ENCODE measurements around the gene PRKCH. TPM values are rescaled to one million over a fixed set of nuclear protein-coding genes. Genes with fewer than 3 reads are reported as not detected.
A peak's percentile ranks its signal among the peaks of the same experiment; 100 is the strongest.

Gene PRKCH
- total and polyA plus RNA-seq, 4 experiments from 2014 or later, result 246 to 284 (median 249) TPM

GRCh38 chr14:61418746-61419145 lies 97.4 kb downstream of the PRKCH start:
- no peaks in the 10 kb centered on the region for H3K9me3 ChIP-seq (ENCODE audit: control insufficient read depth in 1 of 2, low read length in 2 of 2)
- Mint-ChIP-seq H3K27ac (peak overlapping the region in 6 of 7 donors; percentile 24 to 84 (median 72)), H3K36me3 (peaks cover 15 to 24% of the 10 kb centered on the region in 2 donors), H3K4me1 (peaks cover 0 to 73% (median 36%) of the 10 kb centered on the region in 4 donors), H3K27me3 (no peaks in the 10 kb centered on the region), H3K4me3 (peak overlapping the region in 7 of 8 donors; percentile 12 to 74 (median 43)), H3K9me3 (no peaks in the 10 kb centered on the region)
- ChIA-PET POLR2A (ENCODE audit: partially characterized antibody) (interaction anchor here (0.7 to 3.2 kb wide), 3 partner anchors 10 to 34 kb away, joined by 3 to 11 read pairs (median 4); no protein-coding TSS in a partner anchor), CTCF (ENCODE audit: partially characterized antibody) (interaction anchor here (0.7 to 1.0 kb wide), 2 partner anchors 29 to 133 kb away, joined by 3 read pairs; no protein-coding TSS in a partner anchor)
- H3K4me3 ChIP-seq (ENCODE audit: low read length in 2 of 2), result no peak overlapping the region
- H3K36me3 ChIP-seq (ENCODE audit: insufficient read depth, low read length), result no peaks in the 10 kb centered on the region
- no peaks in the 10 kb centered on the region for H3K27me3 ChIP-seq (ENCODE audit: insufficient read depth, low read length)
- intact Hi-C loops (cut with micrococcal nuclease), result no loop called here
- DNase-seq, result peak in 1 of 5 donors; percentile 29
- peak overlapping the region; percentile 12 for H3K27ac ChIP-seq (ENCODE audit: low read depth, low read length)
- H3K4me1 ChIP-seq (ENCODE audit: insufficient read depth, low read length), result peaks cover 100% of the 10 kb centered on the region

- H3K4me1 Mint-ChIP-seq, result peaks cover 0 to 77% (median 38%) of the 10 kb centered on the region in 4 donors
- H3K4me3 Mint-ChIP-seq, result peak overlapping the region in 7 of 8 donors; percentile 12 to 74 (median 47)
- intact Hi-C loops (cut with micrococcal nuclease), result no loop called here
- no peak overlapping the region for H3K27ac ChIP-seq (ENCODE audit: low read depth, low read length)
- peak overlapping the region in 6 of 7 donors; percentile 67 to 84 (median 76) for H3K27ac Mint-ChIP-seq
- no peak overlapping the region for H3K4me3 ChIP-seq (ENCODE audit: low read length in 2 of 2)
- peaks cover 0 to 2% (median 0%) of the 10 kb centered on the region in 8 donors for H3K9me3 Mint-ChIP-seq
- CTCF ChIA-PET (ENCODE audit: partially characterized antibody), result interaction anchor here (0.7 to 2.4 kb wide), 3 partner anchors 29 to 134 kb away, joined by 3 to 9 read pairs (median 3); no protein-coding TSS in a partner anchor
- H3K36me3 Mint-ChIP-seq, result peaks cover 19 to 28% of the 10 kb centered on the region in 2 donors
- POLR2A ChIA-PET (ENCODE audit: partially characterized antibody), result interaction anchor here (0.7 to 3.2 kb wide), 6 partner anchors 10 to 60 kb away, joined by 3 to 11 read pairs (median 3); no protein-coding TSS in a partner anchor
- no peaks in the 10 kb centered on the region for H3K36me3 ChIP-seq (ENCODE audit: insufficient read depth, low read length)
- no peaks in the 10 kb centered on the region for H3K9me3 ChIP-seq (ENCODE audit: control insufficient read depth in 1 of 2, low read length in 2 of 2)
- peaks cover 100% of the 10 kb centered on the region for H3K4me1 ChIP-seq (ENCODE audit: insufficient read depth, low read length)
- DNase-seq, result no peak
- no peaks in the 10 kb centered on the region for H3K27me3 Mint-ChIP-seq
- H3K27me3 ChIP-seq (ENCODE audit: insufficient read depth, low read length), result no peaks in the 10 kb centered on the region
Observed at GRCh38 chr14:61419201-61419600, 97.8 kb downstream of the PRKCH start.

GRCh38 chr14:61420326-61420725 lies 98.9 kb downstream of the PRKCH start:
- no peaks in the 10 kb centered on the region for H3K27me3 Mint-ChIP-seq
- DNase-seq, result peak in 1 of 5 donors; percentile 65
- H3K36me3 Mint-ChIP-seq, result peaks cover 22 to 33% of the 10 kb centered on the region in 2 donors
- peak overlapping the region in 6 of 7 donors; percentile 54 to 82 (median 71) for H3K27ac Mint-ChIP-seq
- H3K4me3 ChIP-seq (ENCODE audit: low read length in 2 of 2), result no peak overlapping the region
- H3K4me3 Mint-ChIP-seq, result peak overlapping the region in 7 of 8 donors; percentile 25 to 74 (median 45)
- POLR2A ChIA-PET (ENCODE audit: partially characterized antibody), result interaction anchor here (0.8 to 3.2 kb wide), 11 partner anchors 12 to 139 kb away, joined by 3 to 11 read pairs (median 3); partner anchors contain the start of gene TMEM30B
- CTCF ChIA-PET (ENCODE audit: partially characterized antibody), result interaction anchor here (0.9 to 2.7 kb wide), 7 partner anchors 8 to 98 kb away, joined by 3 to 9 read pairs (median 4); partner anchors contain the start of gene PRKCH
- H3K27me3 ChIP-seq (ENCODE audit: insufficient read depth, low read length), result no peaks in the 10 kb centered on the region
- H3K27ac ChIP-seq (ENCODE audit: low read depth, low read length), result no peak overlapping the region
- intact Hi-C loops (cut with micrococcal nuclease), result no loop called here
- H3K9me3 Mint-ChIP-seq, result peaks cover 0 to 3% (median under 1%) of the 10 kb centered on the region in 8 donors
- H3K4me1 ChIP-seq (ENCODE audit: insufficient read depth, low read length), result peaks cover 100% of the 10 kb centered on the region
- no peaks in the 10 kb centered on the region for H3K9me3 ChIP-seq (ENCODE audit: control insufficient read depth in 1 of 2, low read length in 2 of 2)
- H3K36me3 ChIP-seq (ENCODE audit: insufficient read depth, low read length), result no peaks in the 10 kb centered on the region
- peaks cover 5 to 82% (median 42%) of the 10 kb centered on the region in 4 donors for H3K4me1 Mint-ChIP-seq

GRCh38 chr14:61421212-61421923 lies 100.0 kb downstream of the PRKCH start:
- Mint-ChIP-seq H3K36me3 (peaks cover 31 to 36% of the 10 kb centered on the region in 2 donors), H3K9me3 (peaks cover 0 to 3% (median under 1%) of the 10 kb centered on the region in 8 donors), H3K4me1 (peaks cover 16 to 85% (median 48%) of the 10 kb centered on the region in 4 donors), H3K27me3 (no peaks in the 10 kb centered on the region), H3K27ac (peak overlapping the region in 6 of 7 donors; percentile 31 to 90 (median 74)), H3K4me3 (peak overlapping the region in 6 of 8 donors; percentile 23 to 58 (median 42))
- CTCF ChIA-PET (ENCODE audit: partially characterized antibody), result interaction anchor here (0.7 to 2.7 kb wide), 5 partner anchors 12 to 100 kb away, joined by 3 to 9 read pairs (median 9); partner anchors contain the start of gene PRKCH
- POLR2A ChIA-PET (ENCODE audit: partially characterized antibody), result interaction anchor here (0.7 to 3.2 kb wide), 5 partner anchors 13 to 77 kb away, joined by 3 to 11 read pairs (median 4); no protein-coding TSS in a partner anchor
- H3K27me3 ChIP-seq (ENCODE audit: insufficient read depth, low read length), result no peaks in the 10 kb centered on the region
- peaks cover 100% of the 10 kb centered on the region for H3K4me1 ChIP-seq (ENCODE audit: insufficient read depth, low read length)
- no peaks in the 10 kb centered on the region for H3K9me3 ChIP-seq (ENCODE audit: control insufficient read depth in 1 of 2, low read length in 2 of 2)
- H3K4me3 ChIP-seq (ENCODE audit: low read length in 2 of 2), result no peak overlapping the region
- no peaks in the 10 kb centered on the region for H3K36me3 ChIP-seq (ENCODE audit: insufficient read depth, low read length)
- intact Hi-C loops (cut with micrococcal nuclease), result no loop called here
- H3K27ac ChIP-seq (ENCODE audit: low read depth, low read length), result no peak overlapping the region
- no peak for DNase-seq

- Histone ChIP-seq H3K4me3 (ENCODE audit: low read length in 2 of 2) (no peak overlapping the region), H3K9me3 (ENCODE audit: control insufficient read depth in 1 of 2, low read length in 2 of 2) (no peaks in the 10 kb centered on the region), H3K27ac (ENCODE audit: low read depth, low read length) (no peak overlapping the region), H3K36me3 (ENCODE audit: insufficient read depth, low read length) (no peaks in the 10 kb centered on the region), H3K4me1 (ENCODE audit: insufficient read depth, low read length) (peaks cover 97% of the 10 kb centered on the region), H3K27me3 (ENCODE audit: insufficient read depth, low read length) (no peaks in the 10 kb centered on the region)
- Mint-ChIP-seq H3K27ac (peak overlapping the region in 6 of 7 donors; percentile 9 to 83 (median 66)), H3K36me3 (peaks cover 31 to 38% of the 10 kb centered on the region in 2 donors), H3K4me3 (peak overlapping the region in 6 of 8 donors; percentile 4 to 76 (median 46)), H3K27me3 (no peaks in the 10 kb centered on the region), H3K9me3 (peaks cover 0 to 3% (median under 1%) of the 10 kb centered on the region in 8 donors), H3K4me1 (peaks cover 61 to 75% (median 67%) of the 10 kb centered on the region in 4 donors)
- intact Hi-C loops (cut with micrococcal nuclease), result loop anchor here (2.0 kb wide), 1 partner anchor 17 kb away; no protein-coding TSS in a partner anchor
- DNase-seq, result no peak
- POLR2A ChIA-PET (ENCODE audit: partially characterized antibody), result interaction anchor here (1.6 kb wide), 1 partner anchor 18 kb away, joined by 4 read pairs; no protein-coding TSS in a partner anchor
- CTCF ChIA-PET (ENCODE audit: partially characterized antibody), result interaction anchor here (1.0 kb wide), 1 partner anchor 18 kb away, joined by 3 read pairs; no protein-coding TSS in a partner anchor
Observed at GRCh38 chr14:61426048-61426447, 104.7 kb downstream of the PRKCH start.

- POLR2A ChIA-PET (ENCODE audit: partially characterized antibody), result interaction anchor here (0.7 kb wide), 1 partner anchor 9 kb away, joined by 4 read pairs; no protein-coding TSS in a partner anchor
- no peaks in the 10 kb centered on the region for H3K27me3 Mint-ChIP-seq
- no peaks in the 10 kb centered on the region for H3K9me3 ChIP-seq (ENCODE audit: control insufficient read depth in 1 of 2, low read length in 2 of 2)
- H3K27ac Mint-ChIP-seq, result peak overlapping the region in 5 of 7 donors; percentile 54 to 82 (median 72)
- H3K36me3 ChIP-seq (ENCODE audit: insufficient read depth, low read length), result no peaks in the 10 kb centered on the region
- H3K9me3 Mint-ChIP-seq, result peaks cover 0 to 3% (median under 1%) of the 10 kb centered on the region in 8 donors
- no peaks in the 10 kb centered on the region for H3K27me3 ChIP-seq (ENCODE audit: insufficient read depth, low read length)
- H3K4me3 ChIP-seq (ENCODE audit: low read length in 2 of 2), result no peak overlapping the region
- H3K27ac ChIP-seq (ENCODE audit: low read depth, low read length), result no peak overlapping the region
- H3K4me1 ChIP-seq (ENCODE audit: insufficient read depth, low read length), result peaks cover 97% of the 10 kb centered on the region
- CTCF ChIA-PET (ENCODE audit: partially characterized antibody), result interaction anchor here (0.8 to 1.4 kb wide), 7 partner anchors 8 to 159 kb away, joined by 3 to 4 read pairs (median 3); partner anchors contain the start of gene PRKCH
- H3K4me3 Mint-ChIP-seq, result peak overlapping the region in 5 of 8 donors; percentile 17 to 68 (median 53)
- DNase-seq, result no peak
- intact Hi-C loops (cut with micrococcal nuclease), result no loop called here
- peaks cover 31 to 34% of the 10 kb centered on the region in 2 donors for H3K36me3 Mint-ChIP-seq
- H3K4me1 Mint-ChIP-seq, result peaks cover 73 to 82% (median 78%) of the 10 kb centered on the region in 4 donors
Observed at GRCh38 chr14:61428261-61428660, 106.9 kb downstream of the PRKCH start.

All from CD4-positive, alpha-beta memory T cell (primary cell).